ENCODE measurements around the gene PCK1. TPM values are rescaled to one million over a fixed set of nuclear protein-coding genes. Genes with fewer than 3 reads are reported as not detected.
A peak's percentile ranks its signal among the peaks of the same experiment; 100 is the strongest.

Gene PCK1
- total RNA-seq, 5 donors from 2014 or later (not counting 1 experiment from before 2014, with no cell fraction given) = 0.25 to 0.53 (median 0.26) TPM; not detected in 2

DNA sequence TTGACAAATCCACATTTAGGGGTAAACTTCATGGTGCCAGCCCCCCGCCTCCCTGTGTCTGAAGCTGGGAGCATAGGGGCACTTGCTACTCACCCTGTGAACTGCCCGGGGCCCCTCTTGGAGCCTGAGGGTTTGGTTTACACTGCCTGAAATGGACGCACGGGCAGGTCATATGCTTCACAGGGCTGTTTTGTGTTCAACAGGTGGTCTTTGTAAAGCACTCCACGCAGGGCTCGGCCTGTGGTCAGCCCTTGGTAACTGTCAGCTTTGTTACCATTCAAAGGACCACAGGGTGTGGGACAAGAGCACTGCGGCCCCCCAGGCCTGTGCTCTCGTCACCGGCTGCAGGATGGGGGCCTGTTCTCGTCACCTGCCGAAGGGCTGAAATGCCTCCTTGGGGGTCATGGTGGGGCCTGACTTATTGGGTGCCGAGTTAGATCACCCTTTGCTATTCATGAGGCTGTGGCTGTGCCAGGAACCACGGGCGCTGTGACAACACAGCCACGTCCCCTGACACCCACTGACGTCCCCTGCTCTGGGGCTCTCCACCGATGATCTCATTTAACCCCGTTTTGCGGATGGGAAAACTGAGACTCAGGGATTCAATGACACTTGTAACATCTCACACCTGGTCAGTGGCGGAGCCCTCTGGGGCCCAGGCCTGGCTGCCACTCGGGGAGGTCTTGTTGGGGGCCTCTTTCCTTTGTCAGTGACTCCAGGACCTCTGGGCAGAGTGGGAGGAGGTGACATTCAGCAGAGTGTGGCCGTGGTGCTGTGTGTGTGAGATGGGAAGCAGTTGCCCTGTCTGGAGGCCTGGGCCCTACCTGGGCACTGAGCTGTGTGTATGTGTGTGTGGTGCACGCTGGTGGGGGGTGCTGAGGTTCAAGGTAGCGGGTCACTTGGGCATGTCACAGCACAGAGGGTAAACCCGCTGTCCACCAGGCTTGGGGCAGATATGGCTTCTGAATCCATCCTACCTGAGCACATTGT lies 34.4 kb downstream of the PCK1 start:
- peaks cover 0 to 32% of the 10 kb centered on the region in 2 experiments for H3K27me3 ChIP-seq (replicated peaks in 1 of 2; ENCODE audit: control insufficient read depth in 2 of 2, extremely low read depth in 1 of 2, insufficient read depth in 2 of 2, low read length in 1 of 2)
- Mint-ChIP-seq H3K27ac (no peak overlapping the region), H3K36me3 (no peaks in the 10 kb centered on the region), H3K9me3 (no peaks in the 10 kb centered on the region), H3K4me1 (peaks cover 2 to 10% (median 6%) of the 10 kb centered on the region in 3 donors), H3K27me3 (peaks cover 0 to 5% of the 10 kb centered on the region in 2 donors), H3K4me3 (peak overlapping the region in 1 of 3 donors; percentile 41)
- no peak for DNase-seq
- peaks cover 0 to 16% of the 10 kb centered on the region in 2 experiments for H3K4me1 ChIP-seq (ENCODE audit: control insufficient read depth in 1 of 2, extremely low read depth in 1 of 2, insufficient read depth in 2 of 2, low read length in 2 of 2)
- CTCF ChIA-PET = interaction anchor here (0.6 to 2.5 kb wide), 12 partner anchors 10 to 1045 kb away, joined by 3 to 12 read pairs (median 3); no protein-coding TSS in a partner anchor
- no peak for ATAC-seq (replicated peaks in 1 of 4)
- 83% methylated on average over 21 of the region's 25 CpGs for WGBS (ENCODE audit: insufficient coverage)
- no peaks in the 10 kb centered on the region for H3K9me3 ChIP-seq
- POLR2A ChIA-PET = interaction anchor here in 1 of 2 donors (0.7 kb wide), 1 partner anchor 79 kb away, joined by 3 read pairs; no protein-coding TSS in a partner anchor
- H3K36me3 ChIP-seq (ENCODE audit: control insufficient read depth in 2 of 2, extremely low read depth in 1 of 2, insufficient read depth in 1 of 2, low read length in 1 of 2) = no peaks in the 10 kb centered on the region
- H3K4me3 ChIP-seq (ENCODE audit: control insufficient read depth in 1 of 2, extremely low read depth in 1 of 2, low read length in 1 of 2) = no peak overlapping the region
- no peak overlapping the region for H3K27ac ChIP-seq (ENCODE audit: low read length)

DNA sequence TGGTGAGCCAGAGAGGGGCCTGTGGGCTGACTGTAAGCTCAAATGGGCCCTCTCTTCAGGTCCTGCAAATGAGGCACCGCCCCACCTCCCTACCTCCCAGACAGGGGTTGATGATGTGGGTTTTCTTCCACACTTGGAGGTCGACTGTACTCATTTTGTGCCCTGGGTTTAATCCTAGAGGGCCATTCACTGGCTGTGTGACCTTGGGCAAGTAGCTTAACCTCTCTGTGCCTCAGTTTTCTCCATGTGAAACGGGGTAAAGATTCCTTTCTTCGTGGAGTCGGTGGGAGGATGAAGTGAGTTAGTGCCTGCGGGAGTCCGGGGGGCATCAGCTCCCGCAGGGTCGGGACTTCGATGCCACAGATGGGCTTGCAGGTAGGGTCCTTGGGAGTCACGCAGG lies 35.4 kb downstream of the PCK1 start:
- Histone ChIP-seq H3K36me3 (ENCODE audit: control insufficient read depth in 2 of 2, extremely low read depth in 1 of 2, insufficient read depth in 1 of 2, low read length in 1 of 2) (no peaks in the 10 kb centered on the region), H3K4me3 (ENCODE audit: control insufficient read depth in 1 of 2, extremely low read depth in 1 of 2, low read length in 1 of 2) (no peak overlapping the region), H3K4me1 (ENCODE audit: control insufficient read depth in 1 of 2, extremely low read depth in 1 of 2, insufficient read depth in 2 of 2, low read length in 2 of 2) (peaks cover 0 to 16% of the 10 kb centered on the region in 2 experiments), H3K9me3 (no peaks in the 10 kb centered on the region), H3K27me3 (replicated peaks in 1 of 2; ENCODE audit: control insufficient read depth in 2 of 2, extremely low read depth in 1 of 2, insufficient read depth in 2 of 2, low read length in 1 of 2) (peaks cover 0 to 31% of the 10 kb centered on the region in 2 experiments), H3K27ac (ENCODE audit: low read length) (no peak overlapping the region)
- ChIA-PET POLR2A (no interaction called here), CTCF (interaction anchor here (0.6 to 2.5 kb wide), 14 partner anchors 23 to 615 kb away, joined by 3 to 10 read pairs (median 3); no protein-coding TSS in a partner anchor)
- Mint-ChIP-seq H3K9me3 (no peaks in the 10 kb centered on the region), H3K4me1 (peaks cover 2 to 15% (median 6%) of the 10 kb centered on the region in 3 donors), H3K36me3 (no peaks in the 10 kb centered on the region), H3K4me3 (peak overlapping the region in 1 of 3 donors; percentile 41), H3K27ac (no peak overlapping the region), H3K27me3 (peaks cover 0 to 5% of the 10 kb centered on the region in 2 donors)
- no peak for DNase-seq
- 66% methylated on average over 6 of the region's 11 CpGs for WGBS (ENCODE audit: insufficient coverage)
- no peak for ATAC-seq (replicated peaks in 1 of 4)

DNA sequence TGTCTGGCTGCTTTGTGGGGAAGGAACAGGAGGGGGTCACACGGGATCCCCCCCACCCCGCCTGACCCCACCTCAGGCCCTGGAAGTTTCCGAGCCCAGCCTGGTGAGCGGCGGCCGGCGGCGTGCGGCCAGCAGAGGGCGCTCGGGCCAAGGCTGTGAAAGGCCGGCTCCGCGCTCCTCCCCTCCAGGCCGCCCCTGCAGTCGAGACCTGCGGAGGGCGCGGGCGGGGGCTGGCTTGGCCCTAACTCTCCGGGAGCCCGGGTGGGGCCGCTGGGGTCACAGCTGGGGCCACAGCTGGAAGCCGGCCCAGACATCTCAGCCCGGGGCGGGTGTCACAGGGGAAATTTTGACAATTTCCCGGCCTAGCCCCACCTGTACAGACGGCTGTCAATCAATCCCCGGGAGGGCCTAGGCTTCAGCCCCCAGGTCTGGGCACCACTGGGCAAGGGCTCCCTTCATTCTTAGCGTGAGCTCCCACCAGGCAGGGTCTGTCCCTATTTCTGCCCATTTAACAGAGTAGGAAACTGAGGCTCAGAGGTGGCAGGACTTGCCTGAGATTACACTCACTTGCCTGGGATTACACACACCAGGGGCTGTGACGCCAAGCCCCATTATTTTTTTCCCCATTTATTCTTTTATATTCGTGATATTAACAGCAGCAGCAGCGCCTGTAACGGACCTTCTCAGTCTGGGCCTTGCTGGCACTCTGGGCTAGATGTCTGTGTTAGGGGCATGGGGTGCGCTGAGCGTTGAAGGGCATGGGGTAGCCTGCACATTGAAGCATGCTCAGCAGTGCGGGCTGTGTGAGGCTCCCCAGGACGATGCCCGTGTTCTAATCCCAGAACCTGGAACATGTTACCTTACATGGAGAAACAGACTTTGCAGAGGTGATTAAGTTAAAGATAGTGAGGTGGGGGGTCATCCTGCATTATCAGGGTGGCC lies 36.4 kb downstream of the PCK1 start:
- Mint-ChIP-seq H3K27ac (no peak overlapping the region), H3K9me3 (no peaks in the 10 kb centered on the region), H3K27me3 (peaks cover 0 to 3% of the 10 kb centered on the region in 2 donors), H3K36me3 (no peaks in the 10 kb centered on the region), H3K4me3 (no peak overlapping the region), H3K4me1 (peaks cover 2 to 15% (median 6%) of the 10 kb centered on the region in 3 donors)
- Histone ChIP-seq H3K27ac (ENCODE audit: low read length) (no peak overlapping the region), H3K4me1 (ENCODE audit: control insufficient read depth in 1 of 2, extremely low read depth in 1 of 2, insufficient read depth in 2 of 2, low read length in 2 of 2) (peaks cover 0 to 16% of the 10 kb centered on the region in 2 experiments), H3K9me3 (no peaks in the 10 kb centered on the region), H3K36me3 (ENCODE audit: control insufficient read depth in 2 of 2, extremely low read depth in 1 of 2, insufficient read depth in 1 of 2, low read length in 1 of 2) (no peaks in the 10 kb centered on the region), H3K4me3 (ENCODE audit: control insufficient read depth in 1 of 2, extremely low read depth in 1 of 2, low read length in 1 of 2) (peak overlapping the region in 1 of 2 donors; percentile 8), H3K27me3 (replicated peaks in 1 of 2; ENCODE audit: control insufficient read depth in 2 of 2, extremely low read depth in 1 of 2, insufficient read depth in 2 of 2, low read length in 1 of 2) (peaks cover 2 to 31% of the 10 kb centered on the region in 2 experiments)
- peak; percentile 79 to 92 (median 86) for ATAC-seq (replicated peaks in 1 of 4)
- DNase-seq = peak in 34 of 35 experiments; percentile 39 to 88 (median 68)
- ChIA-PET CTCF (interaction anchor here (0.9 to 2.5 kb wide), 12 partner anchors 22 to 611 kb away, joined by 3 to 10 read pairs (median 3); no protein-coding TSS in a partner anchor), POLR2A (interaction anchor here in 1 of 2 donors (0.7 kb wide), 1 partner anchor 1652 kb away, joined by 4 read pairs; no protein-coding TSS in a partner anchor)
- 10% methylated on average over 31 of the region's 39 CpGs for WGBS (ENCODE audit: insufficient coverage)

DNA sequence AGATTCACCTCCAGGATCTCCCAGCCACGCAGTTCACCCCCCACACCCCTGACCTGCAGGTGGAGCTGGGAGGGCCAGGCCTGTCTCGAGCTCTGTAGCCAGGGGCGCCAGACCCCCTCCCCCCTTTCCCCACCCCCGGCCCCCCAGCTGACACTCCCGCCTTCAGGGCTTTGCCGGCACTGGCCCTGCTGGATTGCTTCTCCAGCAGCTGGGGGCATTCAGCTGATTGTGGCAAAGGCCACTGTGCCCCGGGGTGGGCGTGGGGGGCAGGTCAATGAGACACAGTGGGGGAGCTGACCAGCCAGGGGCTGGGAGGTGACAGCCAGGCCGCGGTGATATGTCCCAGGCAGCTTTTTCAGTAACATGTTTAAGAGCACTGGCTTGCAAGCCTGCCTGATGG lies 37.1 kb downstream of the PCK1 start:
- H3K27ac Mint-ChIP-seq = no peak overlapping the region
- WGBS (ENCODE audit: insufficient coverage) = 62% methylated on average over 4 of the region's 10 CpGs
- ChIA-PET CTCF (interaction anchor here (0.7 to 2.5 kb wide), 5 partner anchors 84 to 582 kb away, joined by 3 to 7 read pairs (median 3); no protein-coding TSS in a partner anchor), POLR2A (interaction anchor here in 1 of 2 donors (0.6 kb wide), 1 partner anchor 20 kb away, joined by 3 read pairs; no protein-coding TSS in a partner anchor)
- no peak for ATAC-seq (replicated peaks in 1 of 4)
- no peak overlapping the region for H3K4me3 ChIP-seq (ENCODE audit: control insufficient read depth in 1 of 2, extremely low read depth in 1 of 2, low read length in 1 of 2)
- no peaks in the 10 kb centered on the region for H3K9me3 ChIP-seq
- H3K27me3 Mint-ChIP-seq = peaks cover 0 to 3% of the 10 kb centered on the region in 2 donors
- no peaks in the 10 kb centered on the region for H3K9me3 Mint-ChIP-seq
- H3K27ac ChIP-seq (ENCODE audit: low read length) = no peak overlapping the region
- H3K4me1 Mint-ChIP-seq = peaks cover 2 to 15% (median 6%) of the 10 kb centered on the region in 3 donors
- no peaks in the 10 kb centered on the region for H3K36me3 Mint-ChIP-seq
- peaks cover 0 to 19% of the 10 kb centered on the region in 2 experiments for H3K4me1 ChIP-seq (ENCODE audit: control insufficient read depth in 1 of 2, extremely low read depth in 1 of 2, insufficient read depth in 2 of 2, low read length in 2 of 2)
- no peak overlapping the region for H3K4me3 Mint-ChIP-seq
- no peak for DNase-seq
- H3K36me3 ChIP-seq (ENCODE audit: control insufficient read depth in 2 of 2, extremely low read depth in 1 of 2, insufficient read depth in 1 of 2, low read length in 1 of 2) = no peaks in the 10 kb centered on the region
- H3K27me3 ChIP-seq (replicated peaks in 1 of 2; ENCODE audit: control insufficient read depth in 2 of 2, extremely low read depth in 1 of 2, insufficient read depth in 2 of 2, low read length in 1 of 2) = peaks cover 2 to 31% of the 10 kb centered on the region in 2 experiments

DNA sequence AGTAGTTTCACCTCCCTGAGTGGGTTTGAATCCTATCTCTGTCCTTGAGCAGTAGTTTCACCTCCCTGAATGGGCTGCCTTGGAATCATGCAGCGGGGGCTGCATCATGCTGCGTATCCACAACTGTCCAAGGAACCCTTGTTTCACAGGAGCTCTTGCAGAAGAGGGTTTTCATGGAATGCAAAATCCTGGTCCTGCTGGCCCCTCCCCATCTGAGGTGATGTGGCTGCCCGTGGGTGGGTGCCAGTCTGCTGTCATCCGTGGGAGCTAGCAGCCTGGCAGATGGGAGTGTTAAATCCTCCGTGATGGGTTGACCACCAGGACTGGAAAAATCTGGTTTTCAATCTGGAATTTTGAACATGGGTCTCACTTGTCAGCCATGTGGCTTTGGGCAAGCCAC lies 37.6 kb downstream of the PCK1 start:
- Histone ChIP-seq H3K27ac (ENCODE audit: low read length) (no peak overlapping the region), H3K27me3 (replicated peaks in 1 of 2; ENCODE audit: control insufficient read depth in 2 of 2, extremely low read depth in 1 of 2, insufficient read depth in 2 of 2, low read length in 1 of 2) (peaks cover 2 to 31% of the 10 kb centered on the region in 2 experiments), H3K9me3 (no peaks in the 10 kb centered on the region), H3K4me1 (ENCODE audit: control insufficient read depth in 1 of 2, extremely low read depth in 1 of 2, insufficient read depth in 2 of 2, low read length in 2 of 2) (peaks cover 0 to 19% of the 10 kb centered on the region in 2 experiments), H3K4me3 (ENCODE audit: control insufficient read depth in 1 of 2, extremely low read depth in 1 of 2, low read length in 1 of 2) (no peak overlapping the region), H3K36me3 (ENCODE audit: control insufficient read depth in 2 of 2, extremely low read depth in 1 of 2, insufficient read depth in 1 of 2, low read length in 1 of 2) (no peaks in the 10 kb centered on the region)
- 89% methylated on average over 5 of the region's 5 CpGs for WGBS (ENCODE audit: insufficient coverage)
- no peak overlapping the region for H3K4me3 Mint-ChIP-seq
- no peaks in the 10 kb centered on the region for H3K36me3 Mint-ChIP-seq
- peaks cover 0 to 3% of the 10 kb centered on the region in 2 donors for H3K27me3 Mint-ChIP-seq
- POLR2A ChIA-PET = interaction anchor here in 1 of 2 donors (0.6 to 0.7 kb wide), 2 partner anchors 19 to 125 kb away, joined by 3 read pairs; no protein-coding TSS in a partner anchor
- peaks cover 2 to 17% (median 3%) of the 10 kb centered on the region in 3 donors for H3K4me1 Mint-ChIP-seq
- CTCF ChIA-PET = interaction anchor here (0.7 to 1.1 kb wide), 3 partner anchors 217 to 489 kb away, joined by 3 to 6 read pairs (median 3); no protein-coding TSS in a partner anchor
- DNase-seq (no peak), ATAC-seq (replicated peaks in 1 of 4) (no peak)
- no peaks in the 10 kb centered on the region for H3K9me3 Mint-ChIP-seq
- no peak overlapping the region for H3K27ac Mint-ChIP-seq
